22Rv1 (cell line): Measurements from ENCODE around the gene PEX10.

Experiments
- CTCF ChIP-seq: fragments of 450-650 bp; IDR thresholded peaks from 2 replicates; pipeline ENCODE4 v1.5.1; 2017; ENCODE audit warnings: mild to moderate bottlenecking
- ZFX ChIP-seq: fragments of 450-650 bp; IDR thresholded peaks from 2 replicates; pipeline ENCODE4 v1.6.1; 2017; ENCODE audit warnings: antibody characterized with exemption, borderline replicate concordance

DNA sequence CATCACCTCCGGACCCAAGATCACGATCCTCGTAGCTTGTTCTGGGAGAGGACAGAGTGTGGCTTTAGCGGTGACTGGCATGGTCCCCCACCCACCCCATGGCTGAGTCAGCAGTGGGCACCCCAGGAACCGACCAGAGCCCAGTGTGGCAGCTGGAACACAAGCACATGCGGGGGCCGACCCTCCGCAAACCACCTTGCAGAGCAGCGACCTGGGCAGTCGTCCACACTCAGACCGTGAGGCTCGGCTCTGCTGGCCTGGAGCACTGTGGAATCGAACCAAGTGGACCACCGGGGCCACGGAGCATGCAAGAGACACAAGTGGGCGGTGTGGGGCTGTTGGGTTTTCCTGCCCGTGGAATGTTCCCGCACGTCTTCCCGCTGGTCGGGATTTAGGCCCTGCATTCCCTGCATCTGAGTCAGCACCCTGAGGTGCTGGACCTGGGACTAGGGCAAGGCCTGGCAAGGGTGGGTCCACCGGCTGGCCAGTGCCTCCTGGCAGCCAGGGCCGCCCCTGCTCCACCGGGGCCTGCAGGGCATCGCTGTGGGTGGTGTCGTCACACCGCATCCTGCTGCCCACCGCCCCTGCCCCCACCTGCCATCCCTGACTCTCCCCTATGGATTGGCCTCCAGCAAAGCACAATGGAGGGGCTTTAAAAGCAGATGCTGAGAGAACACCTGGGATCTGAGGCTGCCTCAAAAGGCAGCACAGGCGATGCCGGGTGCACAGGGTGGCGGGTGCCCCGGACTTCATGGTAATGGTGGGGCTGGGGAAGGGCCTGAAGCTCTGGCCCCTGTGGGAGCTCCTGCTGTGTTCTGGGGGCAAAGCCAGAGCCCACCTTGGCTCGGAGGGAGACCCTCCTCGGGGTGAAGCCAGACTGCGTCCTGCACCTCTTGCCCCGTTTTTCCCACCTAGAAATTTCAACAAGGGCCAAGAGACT, 39.5 kb downstream of the PEX10 start:
- TF ChIP-seq CTCF = no peak
- TF ChIP-seq ZFX = no peak
